Small intestine (tissue), 7 donors: ENCODE data around the gene C2orf92. TPM values are rescaled to one million over a fixed set of nuclear protein-coding genes. Genes with fewer than 3 reads are reported as not detected.
A peak's percentile ranks its signal among the peaks of the same experiment; 100 is the strongest.
"Not testable (repeated sequence)": the region's sequence is repeated elsewhere in the genome, so short reads cannot be mapped to it uniquely, and the experiment has no call there.

ENCODE experiments used
- DNase-seq, 2 donors: peaks; one replicate each; pipeline versions ENCODE4 v3.0.0 to v3.0.0-alpha.2; 2013
- FAIRE-seq: peaks from 2 replicates; lab custom pipeline; 2012; peaks lifted over from hg19 to GRCh38; lab: Jason Lieb, UNC
- H3K27ac ChIP-seq, 3 donors: one replicate each; pipeline ENCODE4 v1.5.1; 2013; ENCODE audit warnings: low read length in 2 of 3, mild to moderate bottlenecking in 2 of 3, control low read depth in 1 of 3, inconsistent platforms in 1 of 3, low read depth in 1 of 3, moderate library complexity in 1 of 3
- H3K27me3 ChIP-seq, 3 donors: one replicate each; pipeline ENCODE4 v1.6.1; 2013; ENCODE audit warnings: low read length in 3 of 3, inconsistent platforms in 1 of 3; ENCODE audit not compliant: control insufficient read depth in 3 of 3, insufficient read depth in 3 of 3
- H3K36me3 ChIP-seq, 3 donors: one replicate each; pipeline ENCODE4 v1.6.1; 2013; ENCODE audit warnings: low read length in 3 of 3, inconsistent platforms in 1 of 3, low read depth in 1 of 3, mild to moderate bottlenecking in 1 of 3, moderate library complexity in 1 of 3; ENCODE audit not compliant: control insufficient read depth in 3 of 3, insufficient read depth in 2 of 3
- H3K4me1 ChIP-seq, 3 donors: one replicate each; pipeline ENCODE4 v1.6.1; 2013; ENCODE audit warnings: low read length in 2 of 3, inconsistent platforms in 1 of 3, low read depth in 1 of 3, mild to moderate bottlenecking in 1 of 3, moderate library complexity in 1 of 3; ENCODE audit not compliant: control insufficient read depth in 3 of 3, insufficient read depth in 2 of 3
- H3K4me3 ChIP-seq, 3 donors: one replicate each; pipeline ENCODE4 v1.5.1; 2013; ENCODE audit warnings: low read length in 3 of 3, control low read depth in 1 of 3, inconsistent platforms in 1 of 3, low read depth in 1 of 3, mild to moderate bottlenecking in 1 of 3, moderate library complexity in 1 of 3
- H3K9me3 ChIP-seq, 2 donors: one replicate each; pipeline ENCODE4 v1.6.1; 2013; ENCODE audit warnings: low read depth in 1 of 2, low read length in 1 of 2; ENCODE audit not compliant: control insufficient read depth in 2 of 2, insufficient read depth in 1 of 2
- WGBS, 3 donors: extraction: QIAGEN DNeasy Blood & Tissue Kit; methylation state at CpG; one replicate each; pipeline ENCODE4 v1.1.7; 2013; 5-methylcytosine and 5-hydroxymethylcytosine counted together
- polyA plus RNA-seq, 4 donors: library from polyadenylated mRNA; stranded (reverse) in 3 of 4; unstranded in 1 of 4; fragments of 200-250 nt in 3 of 4; fragments of 120-200 nt in 1 of 4; gene quantifications; one replicate each; pipeline versions ENCODE4 v1.2.1 to v1.2.3, GENCODE V29; 2013
- donor health status: healthy with polysubstance abuse.
- donor health status: control.
- donor health status: control.
- donor health status: Bipolar disorder and iron deficiency.
- donor health status: healthy.

The C2orf92 gene
- polyA plus RNA-seq, 4 donors = 1.4 to 16.7 (median 11.1) TPM

DNA sequence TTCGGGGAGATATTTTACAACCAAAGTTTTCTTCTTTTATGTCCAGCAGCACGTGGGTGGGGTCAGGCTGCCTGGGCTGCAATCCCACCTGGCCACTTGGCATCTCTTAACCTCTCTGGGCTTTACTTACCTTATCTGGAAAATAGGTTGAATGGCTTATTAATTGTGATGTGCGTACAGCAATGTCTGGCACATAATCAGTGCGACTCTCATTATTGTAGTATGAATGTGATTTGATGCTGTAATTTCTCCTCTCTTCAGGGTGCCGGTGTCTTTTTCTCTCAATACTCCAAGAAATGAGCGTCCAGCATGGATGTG lies 41.8 kb downstream of the C2orf92 start:
- Histone ChIP-seq H3K4me1 (peaks cover 0 to 4% (median 3%) of the 10 kb centered on the region in 3 donors), H3K9me3 (no peaks in the 10 kb centered on the region), H3K27me3 (peaks cover 0 to 7% (median 0%) of the 10 kb centered on the region in 3 donors), H3K36me3 (no peaks in the 10 kb centered on the region), H3K4me3 (no peak overlapping the region), H3K27ac (no peak overlapping the region)
- no peak for DNase-seq
- 77 to 84% (median 80%) methylated on average over 6 of the region's 6 CpGs for WGBS, 3 donors
- FAIRE-seq = no peak

- 15 to 61% (median 45%) methylated on average over 9 of the region's 9 CpGs for WGBS, 3 donors
- peak overlapping the region in 1 of 3 donors; percentile 4 for H3K27ac ChIP-seq
- not testable (repeated sequence) for DNase-seq, H3K27me3 ChIP-seq, H3K9me3 ChIP-seq, H3K4me3 ChIP-seq, FAIRE-seq, H3K36me3 ChIP-seq, H3K4me1 ChIP-seq
These were observed 42.7 kb downstream of the C2orf92 start for GRCh38 chr2:97712175-97712574.

DNA sequence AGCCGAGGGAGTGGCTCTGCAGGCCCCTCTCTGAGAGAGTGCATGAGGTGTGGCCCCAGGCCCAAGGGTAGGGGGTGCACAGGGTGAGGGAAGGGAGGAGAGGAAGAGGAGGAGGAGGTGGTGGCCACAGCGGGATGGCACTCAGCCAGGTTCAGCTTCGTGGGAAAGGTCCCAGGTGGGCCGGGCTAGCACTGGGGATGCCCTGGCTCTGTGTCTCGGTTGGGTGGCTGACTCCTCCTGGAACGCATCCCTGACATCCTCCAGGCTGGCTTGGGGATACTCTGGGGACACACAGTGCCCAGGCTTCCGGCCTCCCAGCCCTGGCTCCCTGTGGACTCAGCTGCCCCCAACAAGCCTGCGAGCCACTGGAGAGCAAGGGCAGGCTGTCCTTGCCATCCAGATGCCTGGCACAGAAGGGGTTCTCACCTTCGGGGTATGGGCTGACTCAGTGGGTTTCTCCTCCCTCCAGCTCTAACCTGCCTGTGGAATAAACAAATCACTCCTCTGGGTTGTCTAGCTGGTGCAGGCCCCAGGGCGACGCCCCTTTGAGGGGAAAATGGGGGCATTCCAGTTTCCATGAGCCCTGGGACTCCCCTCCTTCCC lies 43.3 kb downstream of the C2orf92 start:
- H3K9me3 ChIP-seq = no peaks in the 10 kb centered on the region
- peak overlapping the region in 1 of 3 donors; percentile 21 for H3K4me3 ChIP-seq
- 61 to 91% (median 70%) methylated on average over 10 to 11 of the region's 11 CpGs for WGBS, 3 donors
- peaks cover 0 to 3% (median under 1%) of the 10 kb centered on the region in 3 donors for H3K4me1 ChIP-seq
- peaks cover 0 to 7% (median 0%) of the 10 kb centered on the region in 3 donors for H3K27me3 ChIP-seq
- DNase-seq (no peak), FAIRE-seq (no peak)
- H3K36me3 ChIP-seq = no peaks in the 10 kb centered on the region
- peak overlapping the region in 2 of 3 donors; percentile 22 to 71 for H3K27ac ChIP-seq

- no peaks in the 10 kb centered on the region for H3K36me3 ChIP-seq
- peak within 1 kb of the TSS in 2 of 3 donors; percentile 8 to 46 for H3K4me3 ChIP-seq
- FAIRE-seq (no peak), DNase-seq (peak in 1 of 2 donors; percentile 38)
- H3K27ac ChIP-seq = peak within 1 kb of the TSS in 2 of 3 donors; percentile 34 to 71
- no peaks in the 10 kb centered on the region for H3K4me1 ChIP-seq
- H3K9me3 ChIP-seq = no peaks in the 10 kb centered on the region
- H3K27me3 ChIP-seq = peaks cover 0 to 7% (median 0%) of the 10 kb centered on the region in 3 donors
- 67 to 81% (median 67%) methylated on average over 21 of the region's 21 CpGs for WGBS, 3 donors
These were observed 44.0 kb downstream of the C2orf92 start, which contains the start of gene ZAP70 for GRCh38 chr2:97713296-97714083. ZAP70 (plus strand) TSS chr2:97713576; CDS start chr2:97724037, 10,461 bp downstream.

DNA sequence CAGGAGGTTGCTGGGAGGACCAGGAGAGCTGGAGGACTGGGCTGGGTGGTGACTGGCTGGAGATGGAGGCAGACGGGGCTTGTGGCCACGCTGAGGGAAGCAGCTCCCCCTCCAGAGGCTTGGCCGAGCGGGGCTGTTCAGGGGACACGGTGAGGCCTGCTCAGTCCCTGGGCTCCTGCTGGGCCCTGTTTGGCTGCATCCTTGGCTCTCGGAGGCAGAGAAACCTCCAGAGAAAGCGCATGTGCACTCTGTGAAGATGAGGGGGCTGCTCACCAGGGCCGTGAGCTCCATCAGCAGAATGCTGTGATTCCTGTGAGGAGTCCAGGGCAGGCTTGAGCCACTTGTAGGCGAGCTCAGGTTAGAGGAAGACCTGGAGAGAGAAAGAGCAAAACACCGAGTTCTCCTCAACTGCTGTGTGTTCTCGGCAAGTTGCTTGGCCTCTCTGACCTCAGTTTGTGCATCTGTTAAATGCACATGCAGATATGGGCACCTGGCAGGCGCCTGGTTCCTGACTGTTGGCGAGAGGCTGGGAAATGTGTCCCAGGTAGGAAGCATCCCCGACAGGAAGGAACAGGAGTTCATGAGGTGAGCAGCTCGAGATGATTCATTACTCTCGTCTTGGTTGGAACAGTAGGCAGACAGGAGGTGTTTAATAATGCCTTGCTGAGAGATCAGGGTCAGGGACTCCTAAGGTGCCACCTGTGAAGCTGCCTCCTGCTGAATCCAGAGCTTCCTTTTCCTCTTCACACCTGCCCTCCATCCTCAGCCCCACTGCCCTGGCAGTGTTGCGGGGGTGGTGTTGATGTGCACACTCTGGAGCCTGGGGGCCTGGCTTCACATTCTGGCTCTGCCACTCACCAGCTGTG lies 44.8 kb downstream of the C2orf92 start:
- FAIRE-seq = no peak
- Histone ChIP-seq H3K9me3 (no peaks in the 10 kb centered on the region), H3K27ac (peak overlapping the region in 2 of 3 donors; percentile 34 to 71)

DNA sequence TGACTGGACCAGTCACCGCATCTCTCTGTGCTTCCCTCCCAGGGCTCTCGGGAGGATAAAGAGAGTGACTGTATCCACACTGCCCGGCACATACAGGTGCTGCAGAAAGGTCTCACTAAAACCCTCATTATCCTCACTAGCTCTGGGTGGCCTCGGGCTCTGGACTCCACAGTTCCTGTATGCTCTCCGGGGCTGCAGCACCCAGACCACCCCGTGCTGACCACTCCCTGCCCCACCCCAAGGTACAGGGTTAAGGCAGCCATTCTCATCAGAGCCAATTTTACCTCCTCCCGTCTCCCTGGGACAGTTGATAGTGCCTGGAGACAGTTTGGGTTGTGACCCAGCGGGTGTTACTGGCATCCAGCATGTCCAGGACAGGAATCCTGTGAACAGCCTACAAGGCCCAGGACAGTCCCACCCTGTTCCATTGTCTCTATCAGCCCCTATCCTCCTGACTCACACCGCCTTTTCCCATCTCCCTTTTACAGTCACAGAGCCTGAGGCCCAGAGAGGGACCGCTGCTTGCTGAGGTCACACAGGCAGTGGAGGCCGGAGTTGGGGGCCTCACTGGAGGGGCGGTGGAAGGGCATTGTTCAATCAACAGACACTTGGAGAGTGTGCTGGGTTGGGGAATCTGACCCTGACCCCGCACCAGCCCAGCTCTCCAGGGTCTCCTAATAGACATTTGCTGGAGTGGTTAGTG lies 45.6 kb downstream of the C2orf92 start:
- Histone ChIP-seq H3K9me3 (no peaks in the 10 kb centered on the region), H3K4me3 (peak overlapping the region in 1 of 3 donors; percentile 46), H3K4me1 (no peaks in the 10 kb centered on the region), H3K27ac (peak overlapping the region in 1 of 3 donors; percentile 71), H3K27me3 (peaks cover 0 to 7% (median 0%) of the 10 kb centered on the region in 3 donors), H3K36me3 (no peaks in the 10 kb centered on the region)
- FAIRE-seq (no peak), DNase-seq (no peak)
- WGBS, 3 donors = 68 to 77% (median 70%) methylated on average over 12 to 13 of the region's 13 CpGs

More for the DNA sequence above, 44.8 kb downstream of the C2orf92 start:
- Histone ChIP-seq H3K36me3 (no peaks in the 10 kb centered on the region), H3K4me1 (no peaks in the 10 kb centered on the region), H3K4me3 (peak overlapping the region in 2 of 3 donors; percentile 8 to 46), H3K27me3 (peaks cover 0 to 7% (median 0%) of the 10 kb centered on the region in 3 donors)
- 66 to 70% (median 68%) methylated on average over 17 of the region's 17 CpGs for WGBS, 3 donors
- DNase-seq = no peak

GRCh38 chr2:97715951-97716694 lies 46.6 kb downstream of the C2orf92 start:
- DNase-seq = no peak
- no peak for FAIRE-seq
- H3K36me3 ChIP-seq = no peaks in the 10 kb centered on the region
- 69 to 82% (median 79%) methylated on average over 9 of the region's 9 CpGs for WGBS, 3 donors
- H3K9me3 ChIP-seq = no peaks in the 10 kb centered on the region
- H3K4me1 ChIP-seq = no peaks in the 10 kb centered on the region
- H3K27ac ChIP-seq = peak overlapping the region in 1 of 3 donors; percentile 14
- peak overlapping the region in 1 of 3 donors; percentile 38 for H3K4me3 ChIP-seq
- peaks cover 0 to 4% (median 0%) of the 10 kb centered on the region in 3 donors for H3K27me3 ChIP-seq
